Small intestine (tissue), 16 donors: Measurements from ENCODE around the gene LMNTD1. TPM values are rescaled to one million over a fixed set of nuclear protein-coding genes. Genes with fewer than 3 reads are reported as not detected.
"Not testable (repeated sequence)": the region's sequence is repeated elsewhere in the genome, so short reads cannot be mapped to it uniquely, and the experiment has no call there.

Experiments
- DNase-seq, 2 donors: peaks; one replicate each; pipeline versions ENCODE4 v3.0.0 to v3.0.0-alpha.2; 2013
- FAIRE-seq: peaks from 2 replicates; lab custom pipeline; 2012; peaks lifted over from hg19 to GRCh38; lab: Jason Lieb, UNC
- H3K27ac ChIP-seq, 3 donors: one replicate each; pipeline ENCODE4 v1.5.1; 2013; ENCODE audit warnings: low read length in 2 of 3, mild to moderate bottlenecking in 2 of 3, control low read depth in 1 of 3, inconsistent platforms in 1 of 3, low read depth in 1 of 3, moderate library complexity in 1 of 3
- H3K27me3 ChIP-seq, 3 donors: one replicate each; pipeline ENCODE4 v1.6.1; 2013; ENCODE audit warnings: low read length in 3 of 3, inconsistent platforms in 1 of 3; ENCODE audit not compliant: control insufficient read depth in 3 of 3, insufficient read depth in 3 of 3
- H3K36me3 ChIP-seq, 3 donors: one replicate each; pipeline ENCODE4 v1.6.1; 2013; ENCODE audit warnings: low read length in 3 of 3, inconsistent platforms in 1 of 3, low read depth in 1 of 3, mild to moderate bottlenecking in 1 of 3, moderate library complexity in 1 of 3; ENCODE audit not compliant: control insufficient read depth in 3 of 3, insufficient read depth in 2 of 3
- H3K4me1 ChIP-seq, 3 donors: one replicate each; pipeline ENCODE4 v1.6.1; 2013; ENCODE audit warnings: low read length in 2 of 3, inconsistent platforms in 1 of 3, low read depth in 1 of 3, mild to moderate bottlenecking in 1 of 3, moderate library complexity in 1 of 3; ENCODE audit not compliant: control insufficient read depth in 3 of 3, insufficient read depth in 2 of 3
- H3K4me3 ChIP-seq, 3 donors: one replicate each; pipeline ENCODE4 v1.5.1; 2013; ENCODE audit warnings: low read length in 3 of 3, control low read depth in 1 of 3, inconsistent platforms in 1 of 3, low read depth in 1 of 3, mild to moderate bottlenecking in 1 of 3, moderate library complexity in 1 of 3
- H3K9me3 ChIP-seq, 2 donors: one replicate each; pipeline ENCODE4 v1.6.1; 2013; ENCODE audit warnings: low read depth in 1 of 2, low read length in 1 of 2; ENCODE audit not compliant: control insufficient read depth in 2 of 2, insufficient read depth in 1 of 2
- WGBS, 3 donors: extraction: QIAGEN DNeasy Blood & Tissue Kit; methylation state at CpG; one replicate each; pipeline ENCODE4 v1.1.7; 2013; 5-methylcytosine and 5-hydroxymethylcytosine counted together
- long read RNA-seq, 10 donors: transcript quantifications; one replicate each; lab custom pipeline, GENCODE V29; 2026
- polyA plus RNA-seq, 4 donors: library from polyadenylated mRNA; stranded (reverse) in 3 of 4; unstranded in 1 of 4; fragments of 200-250 nt in 3 of 4; fragments of 120-200 nt in 1 of 4; gene quantifications; one replicate each; pipeline versions ENCODE4 v1.2.1 to v1.2.3, GENCODE V29; 2013
- donor health status: healthy with polysubstance abuse.
- donor health status: control.
- donor health status: control.
- donor health status: Bipolar disorder and iron deficiency.
- donor health status: healthy.

LMNTD1 gene, protein sequence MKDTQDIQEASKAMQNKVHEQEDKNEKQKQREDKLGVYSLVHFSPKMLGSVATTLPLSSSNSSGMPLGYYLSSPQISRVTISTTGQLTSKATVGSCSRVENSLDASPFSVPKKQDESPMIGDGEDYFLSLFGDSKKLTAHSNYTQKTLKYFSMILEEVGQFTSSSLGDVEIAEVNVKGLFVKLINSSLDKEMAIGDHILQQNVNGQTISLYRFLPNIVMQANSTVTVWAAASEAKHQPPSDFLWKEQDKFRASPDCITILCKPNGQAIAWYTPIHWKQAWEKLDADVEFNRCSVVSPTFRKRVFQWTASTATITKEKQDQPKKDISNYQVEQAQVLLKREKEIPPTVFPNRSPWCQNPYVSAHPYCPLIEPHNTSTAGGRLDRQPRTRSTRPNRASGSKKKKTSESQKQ
- polyA plus RNA-seq, result under 1 TPM in 1 of 4 donors, not detected in 3; 0.12 TPM
- long read RNA-seq, donor 1, result 0 reads
- long read RNA-seq, donor 2, result 0 reads
- long read RNA-seq, donor 3, result 0 reads
- long read RNA-seq, donor 4, result 0 reads
- long read RNA-seq, donor 5, result 0 reads
- long read RNA-seq, donor 6, result 0 reads
- long read RNA-seq, donor 7, result 0 reads
- long read RNA-seq, donor 8, result 0 reads
- long read RNA-seq, donor 9, result 0 reads
- long read RNA-seq, donor 10, result 0 reads

DNA sequence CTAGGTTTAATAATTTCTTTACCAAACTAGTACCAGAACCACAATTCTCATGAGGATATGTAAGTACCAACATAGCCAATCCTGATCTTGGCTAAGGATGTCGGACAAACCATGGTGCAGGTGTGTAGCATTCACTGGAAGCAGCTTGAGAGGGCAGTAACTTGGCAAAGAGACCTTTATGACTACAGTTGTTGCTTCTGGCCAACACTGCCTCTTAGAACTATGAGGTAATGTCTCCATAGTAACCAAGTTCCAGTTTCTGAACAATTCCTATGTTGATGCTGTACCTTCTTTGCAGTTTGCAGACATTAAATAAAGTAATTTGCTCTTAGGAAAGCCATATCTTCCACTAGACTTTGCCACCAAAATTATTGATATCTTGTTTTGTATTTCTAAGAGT is at the start of gene LMNTD1:
TSS of gene LMNTD1 (minus strand) at position 186 of the 400 bp plus-strand sequence. CDS start 324 bp downstream, outside the sequence.
- no peaks in the 10 kb centered on the region for H3K4me1 ChIP-seq
- FAIRE-seq (no peak), DNase-seq (no peak)
- H3K27me3 ChIP-seq, result no peaks in the 10 kb centered on the region
- no peak within 1 kb of the TSS for H3K27ac ChIP-seq
- no peaks in the 10 kb centered on the region for H3K9me3 ChIP-seq
- 3 to 35% (median 17%) methylated on average over 1 of the region's 1 CpG for WGBS, 3 donors
- H3K36me3 ChIP-seq, result no peaks in the 10 kb centered on the region
- no peak within 1 kb of the TSS for H3K4me3 ChIP-seq

DNA sequence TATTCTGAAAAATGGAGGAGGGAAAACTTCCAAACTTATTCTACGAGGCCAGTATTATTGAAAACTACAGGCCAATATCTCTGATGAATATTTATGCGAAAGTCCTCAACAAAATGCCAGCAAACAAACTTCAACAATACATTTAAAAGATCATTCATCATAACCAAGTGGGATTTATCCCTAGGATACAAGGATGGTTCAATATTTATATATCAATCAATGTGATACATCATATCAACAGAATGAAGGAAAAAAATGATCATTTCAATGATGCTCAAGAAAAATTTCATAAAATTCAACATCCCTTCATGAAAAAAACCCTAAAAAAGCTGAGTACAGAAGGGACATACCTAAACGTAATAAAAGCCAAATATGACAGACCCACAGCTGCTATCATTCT is 45.9 kb upstream of the LMNTD1 start:
- no peak overlapping the region for H3K27ac ChIP-seq

DNA sequence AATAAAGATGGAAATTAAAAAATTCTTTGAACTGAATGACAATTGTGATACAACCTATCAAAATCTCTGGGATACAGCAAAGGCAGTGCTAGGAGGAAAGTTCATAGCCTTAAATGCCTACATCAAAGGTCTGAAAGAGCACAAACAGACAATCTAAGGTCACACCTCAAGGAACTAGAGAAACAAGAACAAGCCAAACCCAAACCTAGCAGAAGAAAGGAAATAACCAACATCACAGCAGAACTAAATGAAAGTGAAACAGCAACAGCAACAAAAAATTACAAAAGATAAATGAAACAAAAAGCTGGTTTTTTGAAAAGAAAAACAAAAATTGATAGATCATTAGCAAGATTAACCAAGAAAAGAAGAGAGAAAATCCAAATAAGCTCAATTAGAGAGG is 42.4 kb upstream of the LMNTD1 start:
- DNase-seq, H3K36me3 ChIP-seq, H3K4me3 ChIP-seq, H3K4me1 ChIP-seq, FAIRE-seq, H3K27ac ChIP-seq, H3K27me3 ChIP-seq, H3K9me3 ChIP-seq: not testable (repeated sequence)

More for the DNA sequence above, 45.9 kb upstream of the LMNTD1 start:
- Histone ChIP-seq H3K4me3 (no peak overlapping the region), H3K27me3 (no peaks in the 10 kb centered on the region), H3K9me3 (no peaks in the 10 kb centered on the region), H3K4me1 (no peaks in the 10 kb centered on the region), H3K36me3 (no peaks in the 10 kb centered on the region)
- DNase-seq, result no peak
- no peak for FAIRE-seq
- WGBS, 3 donors, result 78 to 85% (median 80%) methylated on average over 3 of the region's 3 CpGs

DNA sequence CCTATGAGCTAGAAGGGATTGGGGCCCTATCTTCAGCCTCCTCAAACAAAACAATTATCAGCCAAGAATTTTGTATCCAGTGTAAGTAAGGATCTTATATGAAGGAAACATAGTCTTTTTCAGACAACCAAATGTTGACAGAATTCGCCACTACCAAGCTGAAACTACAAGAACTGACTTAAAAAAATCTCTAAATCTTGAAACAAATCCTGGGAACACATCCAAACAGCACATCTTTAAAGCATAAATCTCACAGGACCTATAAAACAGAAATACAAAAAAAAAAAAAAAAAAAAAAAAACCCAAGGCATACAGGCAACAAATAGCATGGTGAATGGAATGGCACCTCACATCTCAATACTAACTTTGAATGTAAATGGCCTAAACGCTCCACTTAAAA is 41.3 kb upstream of the LMNTD1 start:
- no peak for DNase-seq
- 85 to 91% (median 88%) methylated on average over 2 of the region's 2 CpGs for WGBS, 3 donors
- Histone ChIP-seq H3K27ac (no peak overlapping the region), H3K4me1 (no peaks in the 10 kb centered on the region), H3K36me3 (no peaks in the 10 kb centered on the region), H3K9me3 (peaks cover 0 to 8% of the 10 kb centered on the region in 2 donors), H3K4me3 (no peak overlapping the region), H3K27me3 (no peaks in the 10 kb centered on the region)
- FAIRE-seq, result no peak

DNA sequence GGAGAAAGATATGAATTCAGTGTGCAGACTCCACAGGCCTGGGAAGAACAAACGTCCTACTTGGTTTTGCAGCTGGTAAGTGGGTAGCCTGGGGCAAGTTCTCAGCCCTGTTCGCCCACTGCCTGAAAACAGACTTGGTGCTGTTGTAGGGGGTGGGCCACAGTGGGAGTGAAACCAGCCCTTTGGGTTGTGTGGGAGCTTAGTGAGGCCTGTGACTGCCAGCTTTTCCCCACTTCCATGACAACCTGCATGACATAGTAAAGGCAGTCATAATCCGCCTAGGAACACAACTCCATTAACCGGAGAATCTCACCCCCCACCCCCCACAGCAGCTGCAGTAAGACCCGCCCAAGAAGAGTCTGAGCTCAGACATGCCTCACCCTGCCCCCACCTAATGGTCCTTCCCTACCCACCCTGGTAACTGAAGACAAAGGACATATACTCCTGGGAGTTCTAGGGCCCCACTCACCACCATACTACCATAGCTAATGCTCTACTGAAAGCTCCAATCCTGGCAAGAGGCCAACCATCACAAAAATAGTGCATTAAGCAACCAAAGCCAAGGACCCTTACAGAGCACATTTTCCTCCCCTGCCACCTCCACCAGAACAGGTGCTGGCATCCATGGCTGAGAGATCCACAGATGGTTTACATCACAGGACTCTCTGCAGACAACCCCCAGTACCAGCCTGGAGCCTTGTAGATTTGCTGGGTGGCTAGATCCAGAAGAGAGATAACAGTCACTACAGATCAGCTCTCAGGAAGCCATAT is 39.8 kb upstream of the LMNTD1 start:
- FAIRE-seq, result no peak
- no peak overlapping the region for H3K27ac ChIP-seq
- H3K27me3 ChIP-seq, result no peaks in the 10 kb centered on the region
- no peak overlapping the region for H3K4me3 ChIP-seq
- 57 to 59% (median 59%) methylated on average over 5 of the region's 5 CpGs for WGBS, 3 donors
- H3K4me1 ChIP-seq, result no peaks in the 10 kb centered on the region
- peaks cover 0 to 8% of the 10 kb centered on the region in 2 donors for H3K9me3 ChIP-seq
- no peaks in the 10 kb centered on the region for H3K36me3 ChIP-seq
- DNase-seq, result no peak

DNA sequence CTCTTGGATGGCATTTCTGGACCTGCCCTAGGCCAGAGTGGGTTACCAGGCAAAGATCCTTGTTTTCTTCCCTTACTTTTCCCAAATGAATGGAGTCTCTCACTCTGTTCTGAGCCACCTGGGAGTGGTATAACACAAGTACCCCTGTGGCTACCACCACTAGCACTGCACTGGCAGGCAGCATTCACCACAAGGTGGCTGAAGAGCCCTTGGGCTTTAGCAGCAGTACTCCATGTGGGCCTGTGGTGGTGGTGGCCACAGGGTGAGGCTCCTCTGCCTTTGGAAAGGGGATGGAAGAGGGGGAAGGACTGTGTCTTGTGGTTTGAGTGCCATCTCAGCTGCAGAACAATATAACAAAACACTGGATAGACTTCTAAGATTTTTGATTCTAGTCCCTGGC is 38.1 kb upstream of the LMNTD1 start:
- H3K27ac ChIP-seq, result no peak overlapping the region
- H3K4me1 ChIP-seq, result no peaks in the 10 kb centered on the region
- no peak overlapping the region for H3K4me3 ChIP-seq
- no peaks in the 10 kb centered on the region for H3K27me3 ChIP-seq
- FAIRE-seq (no peak), DNase-seq (no peak)
- H3K9me3 ChIP-seq, result peaks cover 0 to 17% of the 10 kb centered on the region in 2 donors
- H3K36me3 ChIP-seq, result no peaks in the 10 kb centered on the region

DNA sequence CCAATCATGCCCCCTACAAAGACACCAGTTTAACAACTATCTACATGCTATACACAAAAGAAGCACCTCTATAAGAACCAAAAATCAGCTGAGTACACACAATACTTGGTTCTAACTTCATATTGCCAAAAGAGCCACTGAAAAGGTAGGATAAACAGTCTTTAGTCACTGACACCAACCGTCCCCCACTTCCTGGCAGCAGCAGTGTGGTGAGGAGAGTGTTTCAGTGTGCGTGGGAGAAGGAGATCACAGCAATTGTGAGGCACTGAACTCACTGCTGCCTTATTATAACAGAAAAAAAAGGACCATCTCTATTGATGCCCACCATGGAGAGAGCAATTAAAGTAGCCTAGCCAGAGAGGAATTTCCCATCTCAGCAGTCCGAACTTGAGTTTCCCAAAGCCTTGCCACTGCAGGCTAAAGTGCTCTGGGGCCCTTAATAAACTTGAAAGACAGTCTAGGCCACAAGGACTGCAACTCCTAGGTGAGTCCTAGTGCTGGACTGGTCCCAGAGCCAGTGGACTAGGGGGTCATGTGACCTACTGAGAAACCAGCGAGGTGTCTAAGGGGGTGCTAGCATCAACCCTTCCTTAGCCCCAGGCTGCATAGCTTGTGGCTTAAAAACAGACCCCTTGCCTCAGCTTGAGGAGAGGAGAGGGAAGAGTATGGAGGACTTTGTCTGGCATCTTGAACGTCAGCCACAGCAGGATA is 37.1 kb upstream of the LMNTD1 start:
- Histone ChIP-seq H3K4me3 (no peak overlapping the region), H3K27me3 (no peaks in the 10 kb centered on the region), H3K4me1 (no peaks in the 10 kb centered on the region), H3K36me3 (no peaks in the 10 kb centered on the region), H3K9me3 (peaks cover 0 to 18% of the 10 kb centered on the region in 2 donors), H3K27ac (no peak overlapping the region)
- FAIRE-seq (no peak), DNase-seq (no peak)
- WGBS, 3 donors, result 59 to 78% (median 74%) methylated on average over 5 of the region's 5 CpGs

DNA sequence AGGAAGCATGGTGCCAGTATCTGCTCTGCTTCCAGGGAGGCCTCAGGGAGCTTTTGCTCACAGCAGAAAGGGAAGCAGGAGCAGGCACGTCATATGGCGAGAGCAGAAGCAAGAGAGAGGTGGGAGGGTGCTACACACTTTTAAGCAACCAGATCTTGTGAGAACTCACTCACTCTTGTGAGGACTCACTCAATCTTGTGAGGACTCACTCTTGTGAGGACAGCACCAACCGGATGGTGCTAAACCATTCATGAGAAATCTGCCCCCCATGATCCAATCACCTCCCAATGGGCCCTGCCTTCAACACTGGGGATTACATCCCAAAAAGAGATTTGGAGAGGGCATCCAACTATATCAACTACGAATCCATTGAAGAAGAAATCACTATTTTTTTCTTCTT is 34.3 kb upstream of the LMNTD1 start:
- Histone ChIP-seq H3K9me3 (peaks cover 0 to 14% of the 10 kb centered on the region in 2 donors), H3K27ac (no peak overlapping the region), H3K4me3 (no peak overlapping the region), H3K4me1 (peaks cover 0 to 8% (median 0%) of the 10 kb centered on the region in 3 donors), H3K36me3 (no peaks in the 10 kb centered on the region), H3K27me3 (no peaks in the 10 kb centered on the region)
- FAIRE-seq, result no peak
- 88 to 93% (median 89%) methylated on average over 4 of the region's 4 CpGs for WGBS, 3 donors
- DNase-seq, result no peak
